ENCODE results near the gene TEAD1. TPM values are rescaled to one million over a fixed set of nuclear protein-coding genes. Genes with fewer than 3 reads are reported as not detected.

The TEAD1 gene
- total and polyA plus RNA-seq, 2 donors (not counting 3 experiments of a cell fraction or from before 2014, with no cell fraction given): 15.3 to 49.0 TPM

- no peak for FAIRE-seq
- dilution Hi-C loops (cut with MboI; ENCODE audit: extremely low pct_ligation_motif_present, low sequenced_read_pairs): no loop called here
Observed at GRCh38 chr11:12784987-12785386, 110.8 kb downstream of the TEAD1 start.

More at GRCh38 chr11:12784987-12785386, 110.8 kb downstream of the TEAD1 start:
- H3K9ac ChIP-seq (replicated peaks; ENCODE audit: extremely low read depth, insufficient read depth, low read length): no peak overlapping the region
- H3K9me1 ChIP-seq (replicated peaks; ENCODE audit: control insufficient read depth, extremely low read depth, insufficient read depth, low read length): no peaks in the 10 kb centered on the region
- H3K4me1 ChIP-seq (ENCODE audit: control insufficient read depth, extremely low read depth, insufficient read depth, low read length): peaks cover 14% of the 10 kb centered on the region
- no peaks in the 10 kb centered on the region for H3K36me3 ChIP-seq (ENCODE audit: control insufficient read depth in 2 of 2, extremely low read depth in 1 of 2, insufficient read depth in 2 of 2, low read length in 2 of 2)
- no peak for TF ChIP-seq FOS (IDR thresholded peaks at IDR 0.05; ENCODE audit: borderline replicate concordance, insufficient read depth, low read length)
- no peak for TF ChIP-seq GATA2 (IDR thresholded peaks at IDR 0.05; ENCODE audit: insufficient read depth, insufficient read length, low read depth, low read length)
- no peak for TF ChIP-seq EZH2 (IDR thresholded peaks at IDR 0.05; ENCODE audit: borderline replicate concordance, low read depth, low read length, severe bottlenecking)
- TF ChIP-seq POLR2A (IDR thresholded peaks at IDR 0.05; ENCODE audit: low read depth, low read length): no peak
- TF ChIP-seq MAX (IDR thresholded peaks at IDR 0.05; ENCODE audit: insufficient read depth, insufficient read length): no peak
- TF ChIP-seq JUN (IDR thresholded peaks at IDR 0.05; ENCODE audit: borderline replicate concordance, insufficient read depth, insufficient read length, low read depth): no peak
- no peak for TF ChIP-seq POLR2AphosphoS5 (IDR thresholded peaks at IDR 0.05; ENCODE audit: insufficient read depth, low read depth, low read length)
- TF ChIP-seq MYC (IDR thresholded peaks at IDR 0.05; ENCODE audit: low read depth, low read length): no peak
- TF ChIP-seq CTCF (IDR thresholded peaks at IDR 0.05; ENCODE audit: extremely low read depth in 1 of 2, insufficient read depth in 1 of 2, low read depth in 1 of 2, low read length in 2 of 2): no peak
- no TSS peak for BruUV-seq (replicated peaks)
- POLR2A ChIA-PET: no interaction called here
- DNase-seq (ENCODE audit: low read depth, low spot score): no peak
- H3K4me3 ChIP-seq (replicated peaks in 1 of 3; ENCODE audit: insufficient read depth in 1 of 3, low read depth in 1 of 3, low read length in 3 of 3): no peak overlapping the region
- no peaks in the 10 kb centered on the region for H3K9me3 ChIP-seq (replicated peaks; ENCODE audit: control insufficient read depth, insufficient read depth, low read length)
- intact Hi-C loops (cut with micrococcal nuclease): no loop called here
- CTCF ChIA-PET: interaction anchor here (0.9 kb wide), 1 partner anchor 11 kb away, joined by 3 read pairs; no protein-coding TSS in a partner anchor
- no peak overlapping the region for H2AFZ ChIP-seq (ENCODE audit: low read depth, low read length)
- no peak overlapping the region for H3K27ac ChIP-seq (ENCODE audit: insufficient read depth, low read depth, low read length)
- no peaks in the 10 kb centered on the region for H3K27me3 ChIP-seq (ENCODE audit: control insufficient read depth in 2 of 2, insufficient read depth in 2 of 2, low read length in 2 of 2)
- no peaks in the 10 kb centered on the region for H4K20me1 ChIP-seq (replicated peaks; ENCODE audit: control insufficient read depth, extremely low read depth, insufficient read depth, low read length)
- peaks cover 4% of the 10 kb centered on the region for H3K79me2 ChIP-seq (ENCODE audit: control insufficient read depth, insufficient read depth, low read length)
- H3K4me2 ChIP-seq (ENCODE audit: insufficient read depth, low read length): no peak overlapping the region
